Measurements from ENCODE around the gene TRPC5OS. TPM values are rescaled to one million over a fixed set of nuclear protein-coding genes. Genes with fewer than 3 reads are reported as not detected.

The TRPC5OS gene
- total RNA-seq, 4 donors from 2014 or later, result not detected

GRCh38 chrX:111874241-111874640, 1.7 kb upstream of the TRPC5OS start:
- no peak overlapping the region for H3K4me3 ChIP-seq
- no peak for ATAC-seq
- H3K36me3 ChIP-seq, result no peaks in the 10 kb centered on the region
- no peaks in the 10 kb centered on the region for H3K27me3 ChIP-seq
- H3K27ac ChIP-seq, result no peak overlapping the region
- H3K9me3 ChIP-seq, result no peaks in the 10 kb centered on the region
- TF ChIP-seq EP300 (IDR thresholded peaks at IDR 0.05), result no peak
- TF ChIP-seq, protein P1, sequence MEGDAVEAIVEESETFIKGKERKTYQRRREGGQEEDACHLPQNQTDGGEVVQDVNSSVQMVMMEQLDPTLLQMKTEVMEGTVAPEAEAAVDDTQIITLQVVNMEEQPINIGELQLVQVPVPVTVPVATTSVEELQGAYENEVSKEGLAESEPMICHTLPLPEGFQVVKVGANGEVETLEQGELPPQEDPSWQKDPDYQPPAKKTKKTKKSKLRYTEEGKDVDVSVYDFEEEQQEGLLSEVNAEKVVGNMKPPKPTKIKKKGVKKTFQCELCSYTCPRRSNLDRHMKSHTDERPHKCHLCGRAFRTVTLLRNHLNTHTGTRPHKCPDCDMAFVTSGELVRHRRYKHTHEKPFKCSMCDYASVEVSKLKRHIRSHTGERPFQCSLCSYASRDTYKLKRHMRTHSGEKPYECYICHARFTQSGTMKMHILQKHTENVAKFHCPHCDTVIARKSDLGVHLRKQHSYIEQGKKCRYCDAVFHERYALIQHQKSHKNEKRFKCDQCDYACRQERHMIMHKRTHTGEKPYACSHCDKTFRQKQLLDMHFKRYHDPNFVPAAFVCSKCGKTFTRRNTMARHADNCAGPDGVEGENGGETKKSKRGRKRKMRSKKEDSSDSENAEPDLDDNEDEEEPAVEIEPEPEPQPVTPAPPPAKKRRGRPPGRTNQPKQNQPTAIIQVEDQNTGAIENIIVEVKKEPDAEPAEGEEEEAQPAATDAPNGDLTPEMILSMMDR (IDR thresholded peaks at IDR 0.05), result no peak
- no peak for TF ChIP-seq POLR2AphosphoS5 (IDR thresholded peaks at IDR 0.05)
- no peak for TF ChIP-seq POLR2A (IDR thresholded peaks at IDR 0.05)
- no peaks in the 10 kb centered on the region for H3K4me1 ChIP-seq
- 67 to 75% methylated on average over 2 to 3 of the region's 3 CpGs for WGBS, 2 donors (ENCODE audit: low coverage in 1 of 2)

GRCh38 chrX:111876646-111877045, 665 bp downstream of the TRPC5OS start:
- ATAC-seq, result no peak
- Histone ChIP-seq H3K36me3 (no peaks in the 10 kb centered on the region), H3K4me3 (no peak overlapping the region), H3K9me3 (no peaks in the 10 kb centered on the region), H3K27me3 (no peaks in the 10 kb centered on the region), H3K4me1 (no peaks in the 10 kb centered on the region), H3K27ac (no peak overlapping the region)
- 42 to 51% methylated on average over 2 to 3 of the region's 3 CpGs for WGBS, 2 donors (ENCODE audit: low coverage in 1 of 2)
- no peak for TF ChIP-seq POLR2A (IDR thresholded peaks at IDR 0.05)
- TF ChIP-seq, protein P1 (IDR thresholded peaks at IDR 0.05), result no peak
- no peak for TF ChIP-seq EP300 (IDR thresholded peaks at IDR 0.05)
- no peak for TF ChIP-seq POLR2AphosphoS5 (IDR thresholded peaks at IDR 0.05)

GRCh38 chrX:111877681-111878080, 1.7 kb downstream of the TRPC5OS start:
- WGBS, 2 donors (ENCODE audit: low coverage in 1 of 2), result 74 to 78% methylated on average over 2 to 3 of the region's 3 CpGs
- Histone ChIP-seq H3K9me3 (no peaks in the 10 kb centered on the region), H3K36me3 (no peaks in the 10 kb centered on the region), H3K4me1 (no peaks in the 10 kb centered on the region), H3K27me3 (no peaks in the 10 kb centered on the region), H3K4me3 (no peak overlapping the region), H3K27ac (no peak overlapping the region)
- ATAC-seq, result no peak
- TF ChIP-seq, protein P1 (IDR thresholded peaks at IDR 0.05), result no peak
- no peak for TF ChIP-seq POLR2A (IDR thresholded peaks at IDR 0.05)
- no peak for TF ChIP-seq EP300 (IDR thresholded peaks at IDR 0.05)
- no peak for TF ChIP-seq POLR2AphosphoS5 (IDR thresholded peaks at IDR 0.05)

DNA sequence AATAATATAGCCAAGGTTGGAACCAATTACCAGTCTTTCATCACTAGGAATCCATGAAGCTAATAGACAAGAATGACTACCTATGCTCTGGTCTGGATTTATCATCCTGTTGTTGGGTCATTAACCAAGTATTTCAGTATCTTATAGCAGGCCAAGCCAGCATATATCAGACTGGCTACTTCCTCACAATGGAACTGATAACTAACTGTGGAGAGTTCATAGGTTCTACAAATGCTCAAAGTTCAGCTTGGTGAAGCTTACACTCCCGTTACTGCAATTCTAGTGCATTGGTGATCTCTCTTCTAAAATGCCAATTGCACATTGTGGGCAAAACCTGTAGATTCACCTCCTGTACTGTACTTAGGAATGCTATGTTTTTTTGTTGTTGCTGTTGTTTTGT, 4.8 kb downstream of the TRPC5OS start:
- no peak overlapping the region for H3K27ac ChIP-seq
- H3K36me3 ChIP-seq, result no peaks in the 10 kb centered on the region
- no peaks in the 10 kb centered on the region for H3K9me3 ChIP-seq
- no peaks in the 10 kb centered on the region for H3K4me1 ChIP-seq
- H3K27me3 ChIP-seq, result no peaks in the 10 kb centered on the region
- WGBS, 2 donors (ENCODE audit: low coverage in 1 of 2), result 83 to 86% methylated on average over 1 of the region's 1 CpG
- ATAC-seq, result no peak
- TF ChIP-seq POLR2AphosphoS5 (IDR thresholded peaks at IDR 0.05) (no peak), POLR2A (IDR thresholded peaks at IDR 0.05) (no peak), EP300 (IDR thresholded peaks at IDR 0.05) (no peak)
- TF ChIP-seq, protein P1 (IDR thresholded peaks at IDR 0.05), result no peak
- no peak overlapping the region for H3K4me3 ChIP-seq

DNA sequence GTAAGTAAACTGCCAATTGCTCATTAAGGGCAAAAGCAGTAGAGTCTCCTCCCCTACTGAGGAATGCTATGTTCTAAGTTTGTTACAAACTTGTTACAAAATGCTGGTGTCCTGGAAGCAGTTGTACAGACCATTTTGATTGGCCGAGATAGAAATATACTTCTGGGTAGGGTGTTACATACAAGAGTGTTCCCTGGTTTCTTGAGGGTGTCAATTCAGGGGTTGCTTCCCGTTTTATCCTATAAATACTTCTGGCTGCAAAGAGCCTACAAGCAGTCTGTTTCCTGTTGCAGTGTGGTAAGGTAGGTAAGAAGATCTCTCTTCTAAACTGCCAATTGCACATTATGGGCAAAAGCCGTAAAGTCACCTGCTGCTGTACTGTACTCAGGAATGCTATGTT, 5.7 kb downstream of the TRPC5OS start:
- no peak for ATAC-seq
- Histone ChIP-seq H3K9me3 (no peaks in the 10 kb centered on the region), H3K27me3 (no peaks in the 10 kb centered on the region), H3K4me3 (no peak overlapping the region), H3K4me1 (no peaks in the 10 kb centered on the region), H3K27ac (no peak overlapping the region), H3K36me3 (no peaks in the 10 kb centered on the region)
- TF ChIP-seq POLR2AphosphoS5 (IDR thresholded peaks at IDR 0.05), result no peak
- no peak for TF ChIP-seq EP300 (IDR thresholded peaks at IDR 0.05)
- no peak for TF ChIP-seq POLR2A (IDR thresholded peaks at IDR 0.05)
- TF ChIP-seq, protein P1 (IDR thresholded peaks at IDR 0.05), result no peak
- 80% methylated on average over 3 of the region's 3 CpGs; no CpG with 5 or more reads in 1 of the 2 donors for WGBS, 2 donors (ENCODE audit: low coverage in 1 of 2)
